COR-L47 (cell line): Measurements from ENCODE around the gene ZNF296.

Experiments
- DNase-seq: peaks from one replicate; lab custom pipeline; 2025; lab: John Stamatoyannopoulos, UW

ZNF296 gene

DNA sequence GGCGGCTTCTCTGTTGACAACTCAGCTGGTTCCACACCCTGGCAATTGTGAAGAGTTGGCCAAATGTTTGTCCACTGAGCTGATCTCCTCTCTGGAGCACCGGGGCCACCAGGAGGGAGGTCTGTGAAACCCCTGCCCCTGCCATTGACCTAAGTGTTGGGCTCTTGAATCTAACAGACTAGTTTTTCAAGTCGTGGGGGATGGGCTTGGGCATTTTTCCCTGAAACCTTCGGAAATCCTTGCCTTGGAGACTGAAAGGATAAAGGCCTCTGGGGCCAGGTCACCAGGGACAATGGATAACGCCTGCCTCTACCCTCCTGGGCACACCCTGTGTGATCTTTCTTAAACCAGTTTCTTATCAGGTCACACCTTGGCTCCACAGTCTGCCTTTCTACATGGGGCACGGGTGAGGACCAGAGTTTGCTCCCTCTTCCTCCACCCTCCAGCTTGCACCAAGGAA is 3.7 kb upstream of the ZNF296 start:
- peak; percentile 36 for DNase-seq

DNA sequence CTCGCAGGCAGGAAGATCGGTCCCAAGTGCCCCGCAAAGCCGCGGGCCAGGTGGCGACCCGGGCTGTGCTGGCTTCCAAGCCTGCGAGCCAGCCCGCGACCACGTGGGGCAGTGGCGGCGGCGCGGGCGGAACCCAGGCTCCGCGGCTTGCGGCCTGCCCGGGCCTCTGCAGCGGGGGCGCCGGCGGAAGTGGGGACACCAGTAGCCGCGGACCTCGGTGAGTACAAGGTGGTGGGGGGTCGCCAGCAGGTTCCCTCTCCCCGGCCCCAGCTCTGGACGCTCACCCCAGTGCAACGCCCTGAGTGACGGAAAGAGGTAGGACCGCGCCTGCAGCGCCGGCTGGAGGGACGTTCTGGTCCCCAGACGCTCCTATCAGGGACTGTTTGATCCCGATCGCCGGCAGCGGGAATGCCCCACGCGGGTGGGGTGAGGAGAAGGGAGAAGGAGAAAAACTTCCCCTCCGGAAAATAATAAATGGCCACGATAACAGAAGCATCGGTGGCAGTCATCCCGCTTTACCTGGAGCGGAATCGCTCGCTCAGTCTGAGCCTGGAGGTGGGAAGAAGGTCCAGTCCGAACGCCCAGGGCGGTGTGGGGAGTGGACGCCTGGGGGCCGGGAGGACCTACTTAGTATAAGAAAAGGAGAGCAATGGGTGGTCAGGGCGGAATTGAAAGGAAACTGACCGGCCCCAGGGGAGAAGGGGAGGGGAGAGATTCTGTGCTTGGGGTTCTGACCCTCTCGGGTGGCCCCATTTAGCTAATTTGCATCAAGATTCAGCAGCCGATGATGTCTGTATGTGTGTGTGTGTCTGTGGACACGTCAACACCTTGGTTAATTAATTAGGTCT is 3.0 kb upstream of the ZNF296 start, which contains the start of gene GEMIN7:
Gene GEMIN7 (plus strand): TSS at position 198 of the 848 bp plus-strand sequence. CDS start 10,855 bp downstream, outside the sequence.
- peak; percentile 79 for DNase-seq

DNA sequence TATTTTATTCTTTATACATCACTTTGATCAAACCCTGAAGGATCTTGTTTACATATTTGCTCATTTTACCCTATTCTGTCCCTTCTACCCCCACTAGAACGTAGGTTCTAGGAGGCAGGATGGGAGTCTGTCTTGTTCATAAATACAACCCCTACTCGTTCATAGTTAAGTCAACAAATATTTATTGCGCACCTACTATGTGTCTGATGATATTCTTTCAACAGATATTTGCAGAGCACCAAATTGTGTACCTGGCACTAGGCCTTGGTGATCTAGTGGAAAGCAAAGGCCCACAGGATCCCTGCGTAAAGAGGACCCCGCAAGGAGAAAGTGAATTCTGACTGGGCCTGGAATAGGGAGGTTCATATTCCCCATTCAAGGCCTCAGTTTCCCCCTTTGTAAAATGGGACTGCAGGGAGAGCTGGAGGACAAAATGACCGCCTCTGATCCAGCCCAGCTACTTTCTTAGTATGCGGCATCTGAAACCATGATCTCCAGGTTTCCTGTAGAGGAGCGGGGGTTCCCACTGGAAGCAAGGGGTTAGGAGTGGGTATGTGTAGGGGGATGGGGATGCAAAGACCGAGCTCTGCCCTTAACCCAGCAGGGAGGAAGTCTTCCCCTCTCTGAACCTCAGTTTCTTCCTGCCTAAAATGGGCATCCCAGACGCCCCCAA is 2.2 kb upstream of the ZNF296 start:
- DNase-seq: no peak

GRCh38 chr19:45076851-45077730 is 813 bp upstream of the ZNF296 start:
- no peak for DNase-seq

DNA sequence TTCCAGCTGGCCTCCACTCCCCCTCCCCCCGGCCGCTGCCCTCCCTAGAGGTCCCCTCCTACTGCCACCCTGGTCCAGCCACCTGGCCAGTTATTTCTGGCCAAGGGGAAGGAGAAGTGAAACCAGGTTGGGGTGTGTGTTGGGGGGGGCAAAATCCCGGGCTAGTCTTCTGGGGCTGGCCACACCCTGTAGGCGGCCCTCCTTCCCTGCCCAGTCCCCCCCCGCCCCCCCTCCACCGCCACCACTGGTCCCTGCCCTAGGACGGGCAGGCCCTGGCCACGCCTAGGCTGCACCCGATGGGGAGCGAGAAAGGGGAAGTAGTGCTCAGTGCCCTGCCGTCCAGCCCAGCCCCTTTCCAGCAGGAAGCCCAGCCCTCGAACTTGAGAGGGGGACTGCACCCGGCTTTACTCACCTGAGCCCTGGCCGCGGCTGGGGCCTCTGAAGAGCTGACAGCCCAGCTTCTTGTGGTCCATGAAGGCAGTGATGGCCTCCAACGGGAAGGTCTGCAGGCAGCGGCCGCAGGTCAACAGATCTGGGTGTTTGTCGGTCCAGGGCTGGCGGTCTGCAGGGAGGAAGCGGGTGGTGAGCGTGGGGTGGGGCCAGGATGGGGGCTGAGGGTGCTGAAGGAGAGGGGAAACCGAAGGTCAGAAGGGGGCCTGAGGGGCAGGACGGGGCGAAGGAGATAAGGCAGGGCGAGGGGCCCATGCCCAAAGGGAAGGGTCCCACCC is 813 bp downstream of the ZNF296 start:
- DNase-seq: no peak

DNA sequence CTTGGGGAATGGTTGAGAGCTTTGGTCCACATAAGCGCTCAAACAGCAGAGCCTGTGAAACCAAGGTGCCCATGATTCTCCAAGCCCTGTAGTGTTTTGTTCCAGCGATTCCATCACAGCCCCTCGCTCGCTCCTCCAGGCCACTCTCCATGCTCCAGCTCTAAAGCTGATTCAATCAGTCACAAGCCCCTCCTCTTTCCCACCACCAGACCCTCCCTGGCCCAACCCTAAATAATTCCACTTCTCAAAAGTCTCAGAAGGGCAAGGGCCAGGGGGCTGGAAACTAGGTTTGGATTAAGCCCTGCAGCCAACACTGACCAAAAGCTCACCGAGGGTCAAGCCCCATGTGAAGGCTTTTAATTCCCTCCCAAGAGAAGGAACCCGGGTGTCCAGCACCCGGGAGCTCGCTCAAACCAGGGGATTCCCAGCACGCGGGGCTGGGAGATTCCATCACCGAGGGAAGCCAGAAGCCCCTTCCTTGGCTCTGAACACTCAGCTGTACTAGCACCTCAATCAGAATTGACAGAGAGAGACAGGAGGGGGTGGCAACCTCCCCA is 1.5 kb downstream of the ZNF296 start:
- no peak for DNase-seq

GRCh38 chr19:45071969-45072790 is 4.1 kb downstream of the ZNF296 start:
- DNase-seq: no peak

GRCh38 chr19:45071545-45071938 is 4.7 kb downstream of the ZNF296 start:
- no peak for DNase-seq

GRCh38 chr19:45070861-45071544 is 5.3 kb downstream of the ZNF296 start:
- DNase-seq: no peak

GRCh38 chr19:45070214-45070613 is 6.1 kb downstream of the ZNF296 start:
- no peak for DNase-seq

GRCh38 chr19:45069056-45069455 is 7.2 kb downstream of the ZNF296 start:
- DNase-seq: no peak

GRCh38 chr19:45068041-45068440 is 8.2 kb downstream of the ZNF296 start:
- no peak for DNase-seq

DNA sequence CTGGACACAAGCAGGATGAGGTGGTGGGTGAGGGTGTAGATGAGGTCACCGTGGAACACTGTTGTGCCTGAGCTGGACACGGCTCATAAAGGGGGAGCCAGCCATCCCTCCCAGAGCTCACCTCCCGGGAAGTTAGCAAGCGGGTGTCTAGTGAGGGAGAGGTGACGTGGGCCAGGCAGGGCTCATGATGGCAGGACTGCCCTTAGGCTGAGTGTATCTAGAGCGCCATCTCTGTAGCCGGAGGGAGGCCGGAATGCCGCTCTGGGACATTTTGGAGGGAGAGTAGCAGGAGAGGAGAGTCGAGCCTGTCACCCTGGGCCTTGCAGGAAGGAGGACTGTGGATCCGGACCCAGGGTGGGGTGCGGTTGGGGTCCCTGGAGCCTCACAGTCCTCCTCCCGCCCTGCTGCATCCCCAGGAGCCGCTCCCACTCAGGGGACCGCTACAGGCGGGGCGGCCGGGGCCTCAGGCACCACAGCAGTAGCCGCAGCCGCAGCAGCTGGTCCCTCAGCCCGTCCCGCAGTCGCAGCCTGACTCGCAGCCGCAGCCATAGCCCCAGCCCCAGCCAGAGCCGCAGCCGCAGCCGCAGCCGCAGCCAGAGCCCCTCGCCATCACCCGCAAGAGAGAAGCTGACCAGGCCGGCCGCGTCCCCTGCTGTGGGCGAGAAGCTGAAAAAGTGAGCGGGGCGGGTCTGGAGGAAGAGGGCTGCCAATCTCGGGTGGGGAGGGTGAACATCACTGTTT is 9.2 kb downstream of the ZNF296 start:
- DNase-seq: no peak

DNA sequence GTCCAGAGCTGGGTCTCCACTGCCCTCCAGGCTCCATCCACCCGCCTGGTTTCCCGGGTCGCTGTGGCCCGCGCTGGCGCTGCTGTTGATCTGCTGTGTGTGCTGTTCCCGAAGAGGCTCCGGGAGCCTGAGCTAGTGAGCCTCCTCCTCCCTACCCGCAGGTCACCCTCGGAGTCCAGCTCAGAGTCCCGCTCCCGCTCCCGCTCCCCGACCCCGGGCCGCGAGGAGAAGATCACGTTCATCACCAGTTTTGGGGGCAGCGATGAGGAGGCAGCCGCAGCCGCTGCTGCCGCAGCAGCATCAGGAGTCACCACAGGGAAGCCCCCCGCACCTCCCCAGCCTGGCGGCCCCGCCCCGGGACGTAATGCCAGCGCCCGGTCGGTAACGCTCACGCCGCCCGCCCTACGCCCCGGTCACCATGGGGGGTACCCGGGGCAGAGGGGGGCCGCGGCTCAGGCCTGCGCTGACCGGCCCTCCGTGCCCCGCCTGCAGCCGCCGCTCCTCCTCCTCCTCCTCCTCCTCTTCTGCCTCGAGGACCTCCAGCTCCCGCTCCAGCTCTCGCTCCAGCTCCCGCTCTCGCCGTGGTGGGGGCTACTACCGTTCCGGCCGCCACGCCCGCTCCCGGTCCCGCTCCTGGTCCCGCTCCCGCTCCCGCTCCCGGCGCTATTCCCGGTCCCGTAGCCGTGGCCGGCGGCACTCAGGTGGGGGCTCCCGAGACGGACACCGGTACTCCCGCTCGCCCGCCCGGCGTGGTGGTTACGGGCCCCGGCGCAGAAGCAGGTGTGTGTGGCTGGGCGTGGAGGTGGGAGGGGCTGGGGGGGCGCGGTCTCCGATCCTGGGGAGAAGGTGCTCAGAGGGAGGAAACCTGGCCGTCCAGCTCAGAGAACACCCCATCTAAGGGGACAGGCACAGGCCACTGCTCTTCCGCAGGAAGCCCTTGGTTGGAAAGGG is 12.2 kb downstream of the ZNF296 start:
- DNase-seq: no peak

DNA sequence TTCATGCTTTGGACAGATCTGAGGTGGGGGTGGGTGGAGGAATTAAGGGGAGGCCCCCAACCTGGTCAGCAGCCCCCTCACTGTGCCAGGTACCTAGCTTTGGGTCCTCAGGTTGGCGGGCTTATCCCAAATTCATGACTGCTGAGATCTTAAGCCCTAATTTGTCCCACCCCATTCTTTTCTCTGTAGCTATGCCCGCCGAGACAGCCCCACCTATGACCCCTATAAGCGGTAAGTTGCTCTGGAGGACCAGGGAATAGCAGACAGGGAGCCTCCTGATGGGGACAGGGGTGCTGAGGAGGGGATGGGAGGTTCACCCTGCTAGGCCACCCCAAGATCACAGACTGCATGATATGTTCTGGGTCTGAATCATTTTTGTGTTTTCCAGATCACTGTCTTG is 14.3 kb downstream of the ZNF296 start:
- DNase-seq: no peak

GRCh38 chr19:45059258-45059965 is 16.9 kb downstream of the ZNF296 start:
- peak; percentile 46 for DNase-seq

DNA sequence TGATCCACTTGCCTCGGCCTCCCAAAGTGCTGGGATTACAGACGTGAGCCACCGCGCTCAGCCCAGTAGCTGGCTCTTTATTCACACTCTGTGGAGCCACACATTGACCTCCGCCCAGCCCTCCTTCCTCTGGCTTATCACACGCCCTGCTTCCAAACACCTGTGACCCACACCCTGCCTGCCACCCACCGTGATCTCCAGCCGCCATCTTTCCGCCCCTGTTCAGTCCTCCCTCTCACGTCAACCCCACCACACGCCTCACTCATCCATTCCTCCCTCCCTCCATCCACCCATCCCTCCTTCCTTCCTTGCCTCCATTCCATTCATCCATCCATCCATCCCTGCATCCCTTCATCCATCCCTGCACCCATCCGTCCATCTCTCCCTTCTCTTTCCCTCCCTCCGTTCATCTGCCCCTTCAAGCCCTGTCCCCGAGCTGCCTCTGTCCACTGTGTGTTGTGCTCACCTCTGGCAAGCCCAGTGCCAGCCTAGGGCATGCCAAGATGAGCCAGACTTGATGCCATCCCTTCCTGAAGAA is 17.6 kb downstream of the ZNF296 start:
- DNase-seq: no peak
